ENCODE data around the gene ABCE1. TPM values are rescaled to one million over a fixed set of nuclear protein-coding genes. Genes with fewer than 3 reads are reported as not detected.

Gene ABCE1
- polyA plus RNA-seq, 2 of the 4 experiments (the other 2 are of a cell fraction): 113 to 120 TPM

- TF ChIP-seq HOXA7 (CRISPR knock-in tag; IDR thresholded peaks at IDR 0.05) (no peak), KDM1A (IDR thresholded peaks at IDR 0.05; ENCODE audit: low read depth) (no peak), BCL3 (IDR thresholded peaks at IDR 0.05) (no peak), JUN (IDR thresholded peaks at IDR 0.05) (no peak)
Measured at GRCh38 chr4:145178740-145179280, 80.7 kb downstream of the ABCE1 start (continued).

Small RNA genes within 50 kb of the gene (small RNA-seq; reads per million reads assigned to genes)
- 0 reads per million in 6 experiments for gene RF00019

Other genes with a start within 250 kb of the ABCE1 start
- gene ANAPC10, start 115 bp upstream of the ABCE1 start, polyA plus RNA-seq (2011; rRNA removed): 29.7 and 33.8 TPM in 2 replicates
- 16.4 to 17.8 TPM (median 17.6 TPM) in 3 replicates for gene ANAPC10, start 115 bp upstream of the ABCE1 start, polyA plus RNA-seq (2017; fragmentation: RNase III; extraction: RNeasy Plus Mini Kit Qiagen cat#74134 plus additional on column Dnase treatment)
- gene OTUD4, start 82.3 kb downstream of the ABCE1 start, polyA plus RNA-seq (2011; rRNA removed): 28.3 and 34.8 TPM in 2 replicates
- gene OTUD4, start 82.3 kb downstream of the ABCE1 start, polyA plus RNA-seq (2017; fragmentation: RNase III; extraction: RNeasy Plus Mini Kit Qiagen cat#74134 plus additional on column Dnase treatment): 11.5 to 13.1 TPM (median 12.6 TPM) in 3 replicates

Data from A549 (cell line).